ENCODE data around the gene MRGPRF. TPM values are rescaled to one million over a fixed set of nuclear protein-coding genes. Genes with fewer than 3 reads are reported as not detected.

The MRGPRF gene
- total and polyA plus RNA-seq, 2 donors (not counting 1 experiment from before 2014, with no cell fraction given), result not detected

DNA sequence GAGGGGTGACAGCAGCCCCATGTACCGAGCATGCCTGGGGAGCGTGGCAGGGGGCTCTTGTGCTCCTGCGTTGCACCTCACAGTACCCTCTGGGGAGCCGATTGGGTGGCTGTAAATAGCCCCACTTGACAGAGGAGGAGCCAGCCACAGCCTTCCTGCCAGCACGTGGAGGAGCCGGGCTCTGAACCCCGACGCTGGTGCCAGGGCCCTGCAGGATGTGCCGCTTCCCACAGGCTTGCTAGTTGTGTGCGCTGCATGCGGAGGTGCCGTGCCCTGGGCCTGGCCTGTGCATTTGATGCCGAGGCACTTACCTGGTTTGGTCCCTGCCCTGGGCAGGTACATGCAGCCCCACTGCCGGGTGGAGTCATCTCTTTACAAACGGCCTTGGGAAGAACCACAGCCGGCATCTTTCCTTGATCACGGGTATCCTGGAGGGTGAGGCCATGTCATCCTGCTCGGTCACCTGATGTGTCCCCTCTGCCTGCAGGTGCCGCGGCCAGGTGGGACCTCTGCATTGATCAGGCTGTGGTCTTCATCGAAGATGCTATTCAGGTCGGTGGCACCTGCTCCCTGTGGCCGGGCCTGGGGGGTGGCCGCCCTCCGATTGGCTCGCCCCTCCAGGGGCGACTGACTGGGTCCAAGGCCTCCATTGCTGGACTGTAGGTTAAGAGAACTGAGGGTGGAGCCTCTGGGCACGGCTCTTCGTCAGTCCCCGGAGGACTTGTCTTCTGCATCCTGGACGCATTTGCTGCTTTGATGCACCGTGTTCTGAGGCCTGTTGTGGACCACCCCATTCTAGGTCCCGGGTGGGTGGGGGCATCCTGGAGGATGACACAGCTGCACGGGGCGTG is 40.7 kb upstream of the MRGPRF start:
- peaks cover 57% of the 10 kb centered on the region for H3K4me1 Mint-ChIP-seq
- peak overlapping the region; percentile 41 for H3K4me3 Mint-ChIP-seq
- ATAC-seq (ENCODE audit: low read depth) (no peak), DNase-seq (peak; percentile 24)
- Histone ChIP-seq H2AFZ (ENCODE audit: insufficient read depth, low read depth, low read length, poor library complexity, severe bottlenecking) (no peak overlapping the region), H3K9ac (ENCODE audit: low read length) (no peak overlapping the region), H4K20me1 (ENCODE audit: control insufficient read depth, insufficient read depth, low read length, poor library complexity, severe bottlenecking) (peaks cover 21% of the 10 kb centered on the region), H3K4me1 (ENCODE audit: control insufficient read depth in 2 of 2, insufficient read depth in 2 of 2, low read length in 2 of 2) (peaks cover 37 to 79% of the 10 kb centered on the region in 2 donors), H3K79me2 (ENCODE audit: control insufficient read depth, insufficient read depth, low read length) (peaks cover 52% of the 10 kb centered on the region), H3K4me2 (replicated peaks; ENCODE audit: low read depth, low read length, poor library complexity, severe bottlenecking) (no peak overlapping the region), H3K27me3 (replicated peaks in 1 of 4; ENCODE audit: control extremely low read depth in 1 of 4, control insufficient read depth in 3 of 4, insufficient read depth in 4 of 4, low read length in 3 of 4) (no peaks in the 10 kb centered on the region), H3K27ac (ENCODE audit: low read length in 2 of 2) (no peak overlapping the region), H3K9me3 (ENCODE audit: control extremely low read depth in 1 of 3, control insufficient read depth in 2 of 3, insufficient read depth in 1 of 3, low read length in 2 of 3) (no peaks in the 10 kb centered on the region), H3K36me3 (replicated peaks in 1 of 2; ENCODE audit: control extremely low read depth in 1 of 2, control insufficient read depth in 1 of 2, extremely low read depth in 1 of 2, insufficient read depth in 2 of 2, low read length in 1 of 2) (peaks cover 0 to 18% of the 10 kb centered on the region in 2 experiments), H3K4me3 (ENCODE audit: control extremely low read depth in 1 of 5, extremely low read depth in 1 of 5, insufficient read depth in 1 of 5, low read depth in 2 of 5, low read length in 4 of 5) (no peak overlapping the region)
- CTCF ChIA-PET, result no interaction called here
- no peaks in the 10 kb centered on the region for H3K9me3 Mint-ChIP-seq (ENCODE audit: insufficient read depth)
- peak overlapping the region; percentile 75 for H3K27ac Mint-ChIP-seq
- intact Hi-C loops (cut with micrococcal nuclease), result no loop called here
- no peaks in the 10 kb centered on the region for H3K27me3 Mint-ChIP-seq
- 79% methylated on average over 35 of the region's 35 CpGs for WGBS (ENCODE audit: insufficient coverage)
- POLR2A ChIA-PET, result no interaction called here
- TF ChIP-seq, protein P1, sequence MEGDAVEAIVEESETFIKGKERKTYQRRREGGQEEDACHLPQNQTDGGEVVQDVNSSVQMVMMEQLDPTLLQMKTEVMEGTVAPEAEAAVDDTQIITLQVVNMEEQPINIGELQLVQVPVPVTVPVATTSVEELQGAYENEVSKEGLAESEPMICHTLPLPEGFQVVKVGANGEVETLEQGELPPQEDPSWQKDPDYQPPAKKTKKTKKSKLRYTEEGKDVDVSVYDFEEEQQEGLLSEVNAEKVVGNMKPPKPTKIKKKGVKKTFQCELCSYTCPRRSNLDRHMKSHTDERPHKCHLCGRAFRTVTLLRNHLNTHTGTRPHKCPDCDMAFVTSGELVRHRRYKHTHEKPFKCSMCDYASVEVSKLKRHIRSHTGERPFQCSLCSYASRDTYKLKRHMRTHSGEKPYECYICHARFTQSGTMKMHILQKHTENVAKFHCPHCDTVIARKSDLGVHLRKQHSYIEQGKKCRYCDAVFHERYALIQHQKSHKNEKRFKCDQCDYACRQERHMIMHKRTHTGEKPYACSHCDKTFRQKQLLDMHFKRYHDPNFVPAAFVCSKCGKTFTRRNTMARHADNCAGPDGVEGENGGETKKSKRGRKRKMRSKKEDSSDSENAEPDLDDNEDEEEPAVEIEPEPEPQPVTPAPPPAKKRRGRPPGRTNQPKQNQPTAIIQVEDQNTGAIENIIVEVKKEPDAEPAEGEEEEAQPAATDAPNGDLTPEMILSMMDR (IDR thresholded peaks at IDR 0.05), result no peak
- no peak for TF ChIP-seq EZH2 (IDR thresholded peaks at IDR 0.05; ENCODE audit: borderline replicate concordance, insufficient read depth, low read depth, low read length, poor library complexity, severe bottlenecking)

GRCh38 chr11:69053169-69053477 is 40.1 kb upstream of the MRGPRF start:
- Histone ChIP-seq H3K4me3 (ENCODE audit: control extremely low read depth in 1 of 5, extremely low read depth in 1 of 5, insufficient read depth in 1 of 5, low read depth in 2 of 5, low read length in 4 of 5) (no peak overlapping the region), H2AFZ (ENCODE audit: insufficient read depth, low read depth, low read length, poor library complexity, severe bottlenecking) (no peak overlapping the region), H3K4me2 (replicated peaks; ENCODE audit: low read depth, low read length, poor library complexity, severe bottlenecking) (no peak overlapping the region), H3K27ac (ENCODE audit: low read length in 2 of 2) (no peak overlapping the region), H3K79me2 (ENCODE audit: control insufficient read depth, insufficient read depth, low read length) (peaks cover 46% of the 10 kb centered on the region), H3K9ac (ENCODE audit: low read length) (no peak overlapping the region), H3K9me3 (ENCODE audit: control extremely low read depth in 1 of 3, control insufficient read depth in 2 of 3, insufficient read depth in 1 of 3, low read length in 2 of 3) (no peaks in the 10 kb centered on the region), H3K36me3 (replicated peaks in 1 of 2; ENCODE audit: control extremely low read depth in 1 of 2, control insufficient read depth in 1 of 2, extremely low read depth in 1 of 2, insufficient read depth in 2 of 2, low read length in 1 of 2) (peaks cover 0 to 12% of the 10 kb centered on the region in 2 experiments), H3K27me3 (replicated peaks in 1 of 4; ENCODE audit: control extremely low read depth in 1 of 4, control insufficient read depth in 3 of 4, insufficient read depth in 4 of 4, low read length in 3 of 4) (no peaks in the 10 kb centered on the region), H4K20me1 (ENCODE audit: control insufficient read depth, insufficient read depth, low read length, poor library complexity, severe bottlenecking) (peaks cover 14% of the 10 kb centered on the region), H3K4me1 (ENCODE audit: control insufficient read depth in 2 of 2, insufficient read depth in 2 of 2, low read length in 2 of 2) (peaks cover 41 to 84% of the 10 kb centered on the region in 2 donors)
- ChIA-PET POLR2A (no interaction called here), CTCF (no interaction called here)
- no peak for TF ChIP-seq EZH2 (IDR thresholded peaks at IDR 0.05; ENCODE audit: borderline replicate concordance, insufficient read depth, low read depth, low read length, poor library complexity, severe bottlenecking)
- TF ChIP-seq, protein P1 (IDR thresholded peaks at IDR 0.05), result no peak
- ATAC-seq (ENCODE audit: low read depth) (no peak), DNase-seq (peak; percentile 25)
- intact Hi-C loops (cut with micrococcal nuclease), result no loop called here
- peaks cover 61% of the 10 kb centered on the region for H3K4me1 Mint-ChIP-seq
- peak overlapping the region; percentile 41 for H3K4me3 Mint-ChIP-seq
- H3K27me3 Mint-ChIP-seq, result no peaks in the 10 kb centered on the region
- H3K9me3 Mint-ChIP-seq (ENCODE audit: insufficient read depth), result no peaks in the 10 kb centered on the region
- peak overlapping the region; percentile 71 for H3K27ac Mint-ChIP-seq
- 92% methylated on average over 8 of the region's 9 CpGs for WGBS (ENCODE audit: insufficient coverage)

All from B cell (primary cell).